ENCODE results near the gene RYR3.

Gene RYR3

DNA sequence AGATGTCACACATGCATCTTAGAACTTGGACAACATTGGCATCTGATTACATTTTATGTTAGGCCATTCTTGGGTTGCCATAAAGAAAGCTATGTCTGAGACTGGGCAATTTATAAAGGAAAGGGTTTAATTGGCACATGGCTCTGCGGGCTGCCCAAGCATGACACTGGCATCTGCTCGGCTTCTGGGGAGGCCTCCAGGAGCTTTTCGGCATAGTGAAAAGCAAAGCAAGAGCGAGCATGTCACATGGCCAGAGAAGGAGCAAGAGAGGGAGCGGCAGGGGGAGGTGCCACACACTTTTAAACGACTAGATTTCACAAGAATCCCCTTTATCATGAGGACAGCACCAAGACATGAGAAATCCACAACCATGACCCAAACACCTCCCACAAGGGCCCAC, 11.3 kb downstream of the RYR3 start:
- DNase-seq = no peak

DNA sequence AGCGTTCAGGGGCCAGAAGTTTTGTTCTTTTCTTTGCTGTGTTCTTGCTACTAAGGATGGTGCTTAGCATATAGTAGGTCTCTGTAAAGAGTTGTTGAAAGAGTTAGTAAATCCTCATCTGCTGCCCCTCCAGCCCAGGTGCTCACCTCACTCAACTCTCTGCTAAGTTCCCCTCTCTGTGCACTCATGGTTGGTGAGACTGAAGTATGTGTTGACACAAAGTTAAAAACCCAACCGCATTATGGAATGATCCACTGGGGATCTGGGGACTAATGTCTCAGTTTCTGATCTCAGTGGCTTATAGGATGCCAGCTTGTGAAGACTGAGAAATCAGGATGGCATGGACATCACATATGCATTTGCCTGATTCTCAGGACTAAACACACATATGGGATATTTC, 13.8 kb downstream of the RYR3 start:
- no peak for DNase-seq

DNA sequence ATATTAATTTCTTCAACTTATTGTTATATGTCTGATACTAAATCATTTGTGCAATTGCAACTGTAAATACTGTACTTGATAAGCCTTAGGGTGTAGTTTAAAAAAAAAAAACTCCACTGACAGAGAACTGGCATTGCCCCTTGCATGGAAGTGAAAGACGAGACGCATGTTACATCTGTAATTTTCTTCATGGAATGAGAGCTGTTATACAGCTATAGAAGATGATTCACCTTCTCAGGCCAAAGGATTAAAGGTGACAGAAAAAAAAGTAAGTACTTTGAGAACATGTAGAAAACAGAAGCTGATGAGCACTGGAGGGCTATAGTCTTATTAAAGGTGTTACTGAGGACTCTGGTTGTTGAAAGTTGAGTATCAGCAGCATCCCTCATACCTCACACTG, 16.1 kb downstream of the RYR3 start:
- no peak for DNase-seq

DNA sequence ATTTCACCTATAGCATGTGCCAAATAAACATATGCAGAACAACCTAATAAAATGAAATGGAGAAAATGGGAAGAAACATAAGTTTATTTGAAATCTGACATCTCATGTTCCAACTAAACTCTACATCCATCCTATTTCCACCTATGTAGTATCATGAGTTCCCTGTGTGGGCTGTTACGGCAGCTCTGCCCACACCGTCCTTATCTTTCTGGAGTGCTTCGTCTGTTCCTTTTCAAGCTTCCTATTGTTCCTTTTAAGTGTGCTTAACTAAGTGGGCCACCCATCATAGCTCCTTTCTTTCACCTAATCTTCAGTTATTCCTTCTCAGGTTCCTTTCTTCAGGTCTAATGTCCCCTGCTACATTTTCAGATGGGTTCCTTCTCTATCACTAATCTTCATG, 17.3 kb downstream of the RYR3 start:
- no peak for DNase-seq

DNA sequence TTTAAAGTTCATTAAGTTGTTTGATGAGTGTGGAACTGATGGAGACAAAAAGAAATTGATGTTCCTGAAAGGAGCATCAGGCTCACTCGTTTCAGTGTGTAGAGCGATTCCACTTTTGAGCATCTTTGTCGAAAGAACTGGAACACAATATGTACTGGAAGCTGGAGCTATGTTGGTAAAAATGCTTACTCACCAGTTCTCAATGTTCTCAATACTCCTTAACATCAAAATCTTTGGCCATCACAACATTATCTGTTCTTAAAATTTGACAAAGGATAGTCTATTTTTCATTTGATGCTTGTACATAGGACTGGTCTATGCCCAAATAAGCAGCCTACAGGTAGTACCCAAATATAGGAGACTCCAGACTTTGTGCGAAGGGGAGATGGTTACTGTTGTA, 18.7 kb downstream of the RYR3 start:
- DNase-seq = no peak

DNA sequence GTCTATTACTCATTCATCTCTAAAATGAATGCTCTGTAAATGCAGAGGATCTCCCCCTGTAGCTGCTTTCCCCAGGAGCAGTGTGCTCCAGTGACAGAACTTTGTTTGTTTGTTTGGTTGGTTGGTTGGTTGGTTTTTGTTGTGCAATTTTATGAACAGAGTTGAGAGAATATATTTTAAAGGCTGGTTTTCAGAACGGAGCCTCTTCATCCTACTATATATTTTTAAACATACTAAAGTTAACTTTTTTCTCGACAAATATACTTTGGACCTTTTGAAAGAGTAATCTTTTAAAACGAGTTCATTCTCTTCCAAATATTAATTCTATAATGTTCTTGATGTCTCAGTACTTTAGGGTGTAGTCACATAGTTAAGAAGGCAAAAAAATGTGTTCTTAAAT, 20.2 kb downstream of the RYR3 start:
- no peak for DNase-seq

DNA sequence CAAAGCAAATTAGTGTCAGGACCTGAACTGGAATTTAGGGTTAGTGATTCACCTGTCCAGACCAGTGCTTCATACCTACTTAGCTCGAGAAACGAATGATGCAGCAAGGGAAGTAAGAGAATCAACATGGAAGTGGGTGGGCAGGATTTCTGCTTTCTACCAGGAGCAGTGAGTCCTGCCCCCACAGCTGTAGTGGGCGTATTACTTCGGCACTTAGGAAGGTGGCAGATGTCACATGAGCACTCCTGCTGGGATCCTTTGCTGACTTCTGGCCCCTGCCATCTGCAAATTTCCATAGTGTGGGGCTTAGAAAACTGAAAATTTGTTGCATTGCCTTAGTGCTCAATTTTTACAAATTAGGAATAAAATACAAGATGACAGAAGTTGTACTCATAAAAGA, 31.2 kb downstream of the RYR3 start:
- DNase-seq = no peak

DNA sequence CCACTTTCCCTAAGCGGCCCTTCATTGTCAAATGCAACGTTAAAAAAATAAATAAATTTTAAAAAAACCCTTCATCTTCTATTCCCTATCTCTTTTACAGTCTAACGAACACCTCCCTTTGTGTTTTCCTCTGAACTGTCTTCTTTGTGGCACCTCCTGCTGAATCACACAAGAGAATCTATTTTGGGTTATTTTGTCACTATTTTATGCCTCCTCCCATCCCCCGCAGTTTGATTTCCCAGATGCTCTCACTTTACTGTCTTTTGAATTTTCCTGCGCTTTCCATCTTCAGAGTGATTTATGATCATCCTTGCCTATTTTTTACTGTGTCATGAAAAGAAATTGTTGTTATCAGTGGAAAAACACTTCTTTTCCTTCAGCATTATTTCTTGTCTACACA, 32.5 kb downstream of the RYR3 start:
- no peak for DNase-seq

DNA sequence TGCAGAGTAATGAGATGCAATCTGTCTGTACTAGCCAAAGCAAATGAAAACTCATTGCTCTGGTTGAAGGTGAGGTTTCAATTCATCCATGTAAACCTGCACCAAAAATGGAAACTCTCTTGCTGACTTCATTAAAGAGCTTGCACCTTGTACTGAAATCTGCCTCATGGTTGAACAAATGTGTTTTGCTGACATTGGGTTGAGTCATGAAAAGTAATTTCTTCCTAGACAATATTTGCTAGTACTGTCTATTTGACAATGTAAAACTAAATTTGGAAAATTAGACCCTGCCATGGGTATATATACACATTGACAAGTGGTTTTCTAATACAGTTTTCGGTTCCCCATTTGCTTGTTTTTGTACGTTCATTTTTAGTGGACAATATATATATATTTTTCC, 33.3 kb downstream of the RYR3 start:
- no peak for DNase-seq

DNA sequence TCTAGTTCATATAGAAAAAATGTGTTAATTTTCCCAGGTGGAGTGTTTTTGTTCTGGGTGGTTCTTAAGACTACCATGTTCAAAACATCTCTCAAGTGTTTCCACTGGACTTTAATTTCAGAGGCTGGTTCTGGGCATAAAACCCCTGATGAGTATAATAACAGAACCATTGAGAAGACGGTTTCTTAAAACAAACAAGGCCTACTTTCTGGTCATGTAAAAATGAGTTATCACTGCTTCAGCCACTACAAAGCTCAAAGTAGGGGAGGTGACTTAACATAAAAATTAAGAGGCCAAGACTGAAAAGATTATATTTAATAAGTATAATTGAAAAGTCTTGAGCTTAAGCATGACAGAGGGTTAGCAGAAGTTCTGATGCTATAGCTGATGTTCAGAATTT, 33.8 kb downstream of the RYR3 start:
- DNase-seq = no peak

DNA sequence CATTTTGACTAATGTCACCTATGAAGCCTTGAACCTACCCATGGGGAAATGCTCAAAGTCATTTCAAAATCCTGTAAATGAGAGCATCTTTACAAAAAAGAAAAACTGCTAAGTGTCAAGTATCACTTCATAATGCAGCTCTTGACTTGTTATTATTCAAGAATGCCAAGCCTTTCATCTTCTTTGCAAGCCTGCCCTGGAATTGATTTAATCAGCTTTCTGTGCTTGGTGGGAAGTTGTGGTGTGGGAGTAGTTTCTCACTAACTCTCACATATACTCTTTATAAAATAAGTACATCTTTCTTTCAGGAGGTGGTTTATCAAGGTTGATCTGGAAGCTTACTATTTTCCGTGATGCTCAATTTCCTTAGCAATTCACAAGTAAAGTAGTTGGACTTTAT, 43.6 kb downstream of the RYR3 start:
- no peak for DNase-seq

DNA sequence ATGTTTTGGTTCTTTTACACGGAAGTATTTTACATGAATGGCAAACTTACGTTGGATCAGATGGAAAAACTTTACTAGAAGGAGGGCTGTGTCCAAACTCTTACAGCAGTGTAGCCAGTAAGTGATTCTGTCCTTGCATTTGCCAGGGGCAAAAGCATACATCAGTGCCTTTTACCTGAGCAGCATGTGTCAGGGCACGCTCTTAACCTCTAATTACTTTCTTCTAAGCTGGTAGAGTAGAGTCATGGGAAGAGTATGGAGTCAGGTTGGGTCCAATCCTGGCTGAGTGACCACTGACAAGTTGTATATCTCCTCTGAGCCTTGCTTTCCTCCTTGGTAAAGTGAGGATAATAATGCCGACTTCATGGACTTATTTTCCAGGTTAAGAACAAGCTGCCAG, 47.1 kb downstream of the RYR3 start:
- no peak for DNase-seq

DNA sequence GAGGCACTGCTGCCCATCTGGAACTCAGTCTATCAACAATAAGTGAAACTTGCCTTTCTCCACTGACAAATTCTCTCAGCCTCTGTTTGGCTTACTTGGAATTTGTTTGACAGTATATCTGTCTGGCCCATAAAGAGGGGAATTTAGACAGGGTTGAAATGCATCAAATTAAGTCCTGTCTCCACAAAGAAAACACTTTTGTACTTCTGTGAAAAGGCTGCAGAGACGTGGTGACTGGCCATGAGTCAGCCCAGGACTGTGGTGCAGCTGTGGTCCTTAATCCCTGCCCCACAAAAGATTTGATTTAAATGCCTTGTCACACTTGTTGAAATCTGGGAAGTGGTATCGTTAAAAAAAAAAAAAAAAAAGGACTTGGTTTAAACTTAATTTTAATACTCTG, 47.5 kb downstream of the RYR3 start:
- DNase-seq = no peak

DNA sequence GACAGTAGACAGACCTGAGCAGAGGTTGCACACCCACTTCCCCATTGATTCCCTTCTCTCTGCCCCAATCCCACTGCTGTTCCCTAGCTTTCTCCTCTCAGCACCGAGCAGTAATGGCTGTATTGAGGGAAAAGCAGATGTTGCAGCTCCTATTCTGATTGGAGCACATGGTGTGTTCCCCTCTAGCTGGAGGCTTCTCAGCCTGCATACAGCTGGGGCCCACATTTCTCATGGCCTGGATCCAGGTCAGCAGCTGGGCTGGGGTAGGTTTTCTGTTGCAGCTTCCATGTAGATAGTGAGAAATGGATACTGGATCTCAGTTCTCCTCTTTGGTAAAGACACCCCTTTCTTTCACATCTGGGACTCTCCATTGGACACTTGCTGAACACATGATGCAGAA, 50.1 kb downstream of the RYR3 start:
- DNase-seq = no peak

DNA sequence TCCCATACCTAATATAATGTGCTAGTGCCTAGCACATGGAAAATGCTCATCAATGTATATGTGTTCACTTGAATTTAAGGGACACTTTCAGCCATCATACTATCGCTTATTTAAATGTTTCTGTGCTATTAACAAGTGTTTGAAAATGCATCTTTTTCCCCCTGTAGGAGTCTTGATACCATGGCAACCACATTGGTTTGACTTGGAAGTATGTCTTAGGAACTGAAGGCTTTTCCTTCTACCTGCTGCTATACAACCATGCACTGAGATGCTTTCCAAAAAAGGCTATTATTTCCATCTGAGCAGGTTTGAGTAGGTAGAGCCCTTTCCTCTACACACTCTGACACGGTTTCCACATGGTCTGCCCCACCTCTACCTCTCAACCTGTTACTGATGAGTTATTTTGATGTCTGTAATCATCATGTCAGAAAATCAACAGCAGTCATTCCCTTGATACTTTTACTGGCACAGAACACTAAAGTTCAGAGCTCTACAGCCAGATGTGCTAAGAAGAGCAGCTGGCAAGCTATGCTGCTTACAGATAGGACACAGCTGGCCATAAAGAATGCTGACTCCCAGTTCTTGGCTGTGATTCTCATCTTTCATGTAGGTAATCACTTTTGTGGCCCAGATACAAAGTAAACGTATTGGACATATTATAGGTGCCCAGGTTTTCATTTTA, 59.3 kb downstream of the RYR3 start:
- no peak for DNase-seq

DNA sequence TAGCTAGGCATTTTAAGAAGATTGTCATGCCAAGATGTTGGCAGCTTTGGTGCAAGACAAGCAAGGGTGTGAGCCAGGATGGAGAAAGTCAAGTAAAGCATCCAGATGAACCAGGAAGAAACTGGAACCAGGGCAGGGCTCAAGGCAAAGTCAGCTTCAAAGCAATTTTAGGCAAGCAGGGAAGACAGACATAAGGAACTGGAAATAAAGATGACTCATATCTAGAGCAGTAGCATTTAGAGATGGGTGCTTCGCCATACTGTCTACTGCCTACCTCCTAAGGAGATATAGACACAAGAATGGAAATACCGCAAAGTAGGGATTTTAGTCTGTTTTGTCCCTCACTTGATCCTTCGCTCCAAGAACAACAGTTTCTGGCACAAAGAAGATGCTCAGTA, 59.9 kb downstream of the RYR3 start:
- DNase-seq = no peak

DNA sequence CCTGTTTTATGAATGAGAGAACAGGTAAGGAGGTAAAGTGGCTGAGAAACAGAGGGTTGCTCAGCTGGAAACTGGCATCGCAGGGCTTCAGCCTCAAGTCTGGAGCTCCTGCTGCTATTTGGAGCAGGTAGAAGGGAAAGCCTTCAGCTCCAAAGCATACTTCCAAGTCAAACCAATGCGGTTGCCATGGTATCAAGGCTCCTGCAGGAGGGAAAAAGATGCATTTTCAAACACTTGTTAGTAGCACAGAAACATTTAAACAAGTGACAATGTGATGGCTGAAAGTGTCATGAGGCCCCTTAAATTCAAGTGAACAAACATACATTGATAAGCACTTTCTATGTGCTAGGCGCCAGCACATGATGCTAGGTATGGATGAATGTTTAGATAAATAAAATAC, 60.4 kb downstream of the RYR3 start:
- DNase-seq = no peak

DNA sequence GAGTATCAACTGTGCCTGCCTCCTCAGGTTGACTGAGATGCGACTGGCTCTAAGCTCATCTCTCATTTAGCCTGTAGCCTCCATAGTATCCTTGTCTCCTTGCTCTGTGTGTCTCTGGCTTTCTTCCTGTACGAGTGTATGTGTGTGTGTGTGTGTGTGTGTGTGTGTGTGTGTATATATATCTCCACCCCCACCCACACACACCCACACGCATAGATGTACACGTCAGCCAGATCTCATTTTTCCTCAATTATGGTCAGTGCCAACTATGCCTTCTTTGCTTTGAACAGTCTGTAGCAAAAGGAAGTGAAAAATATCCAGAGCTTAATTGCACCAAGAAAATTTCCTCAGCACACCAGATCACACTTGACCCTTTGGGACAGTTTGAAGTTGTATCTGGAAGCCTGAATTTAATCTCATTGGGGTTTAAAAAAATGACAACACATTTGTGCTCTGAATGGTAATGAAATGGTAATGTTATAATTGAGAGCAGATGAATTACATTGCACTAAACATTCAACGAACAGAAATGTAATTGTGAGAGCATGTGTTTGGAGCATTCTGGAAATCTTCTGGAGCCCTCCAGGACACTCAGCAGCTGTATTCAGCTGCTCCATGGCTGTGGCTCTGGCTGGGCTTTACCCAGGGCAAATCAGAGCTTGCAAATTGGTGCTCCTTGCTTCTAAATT, 63.6 kb downstream of the RYR3 start:
- DNase-seq = no peak

DNA sequence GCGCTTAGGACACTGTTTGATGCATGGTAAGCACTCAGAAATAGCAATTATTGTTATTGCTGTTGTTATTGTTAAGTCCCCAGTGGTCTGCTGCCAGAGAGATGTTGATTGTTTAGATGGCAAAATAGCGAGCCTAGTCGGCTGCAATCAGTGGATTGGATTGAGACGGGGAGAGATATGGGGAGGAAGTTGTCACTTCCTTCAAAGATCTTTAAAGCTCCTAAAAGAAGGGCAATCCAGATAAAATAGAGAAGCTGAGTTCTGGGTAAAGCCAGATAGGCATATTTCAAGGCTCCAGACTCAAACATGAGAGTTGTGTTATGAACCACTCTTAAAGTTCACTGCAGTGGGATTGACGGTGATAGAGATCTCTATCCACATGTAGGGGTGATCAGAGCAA, 64.5 kb downstream of the RYR3 start:
- DNase-seq = no peak

DNA sequence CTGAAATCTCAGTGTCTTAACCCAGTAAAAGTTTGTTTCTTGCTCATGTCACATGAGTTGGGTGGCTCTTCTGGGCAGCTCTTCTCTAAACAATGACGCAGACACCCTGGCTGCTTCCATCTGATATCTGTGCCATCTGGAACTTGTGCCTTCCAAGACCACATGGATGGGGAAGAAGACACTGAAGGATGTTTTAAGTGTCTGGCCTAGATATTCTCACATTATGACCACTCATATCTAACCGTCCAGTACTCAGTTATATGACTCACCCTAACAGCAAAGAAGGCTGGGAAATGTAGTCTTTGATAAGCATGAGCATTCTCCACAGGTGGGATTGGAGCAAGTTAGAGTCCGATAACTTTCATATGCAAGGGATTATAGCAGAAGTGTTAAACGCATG, 66.4 kb downstream of the RYR3 start:
- no peak for DNase-seq

DNA sequence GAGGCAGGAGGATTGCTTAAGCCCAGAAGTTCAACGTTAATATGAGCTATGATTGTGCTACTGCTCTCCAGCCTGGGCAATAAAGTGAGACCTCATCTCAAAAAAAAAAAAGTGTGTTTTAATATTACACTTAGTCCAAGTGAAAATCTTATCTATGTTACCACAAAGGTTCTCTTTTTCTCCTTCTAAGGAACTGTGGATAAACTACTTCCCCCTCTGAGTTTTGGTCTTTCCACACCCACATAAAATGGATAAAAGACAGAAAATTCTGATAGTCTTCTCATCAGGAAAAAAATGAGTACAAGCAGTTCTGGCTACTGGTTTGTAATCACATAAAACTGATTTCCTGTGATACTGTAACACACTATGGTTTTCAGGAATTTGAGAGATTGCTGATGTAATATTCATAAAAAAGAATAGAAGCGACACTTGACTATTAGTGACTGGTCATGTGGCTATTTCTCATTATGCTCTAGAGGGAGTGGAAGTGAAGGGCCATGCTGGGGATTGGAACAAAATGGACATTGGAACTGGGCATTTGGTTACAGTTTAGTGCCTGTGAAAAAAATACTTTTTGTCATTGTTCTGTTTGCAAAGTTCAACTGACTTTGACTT, 68.2 kb downstream of the RYR3 start:
- DNase-seq = no peak

DNA sequence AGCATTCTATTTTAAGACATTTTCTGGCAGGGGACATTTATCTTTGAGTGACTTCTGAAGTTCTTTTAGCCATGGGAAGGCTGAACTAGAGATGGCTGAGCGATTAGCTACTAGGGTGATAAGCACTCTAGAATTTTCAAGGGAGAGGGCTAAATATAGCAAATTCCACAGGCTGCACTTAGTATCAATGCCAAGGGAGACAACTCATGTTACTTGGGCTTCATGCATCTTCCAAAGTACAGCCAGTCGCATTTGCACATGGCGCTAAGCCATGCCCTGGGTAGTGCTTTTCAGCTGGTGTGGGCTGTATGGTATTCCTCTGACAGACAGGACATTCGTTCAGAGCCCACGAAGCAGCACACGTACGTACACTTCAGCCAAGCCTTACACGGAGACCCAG, 69.6 kb downstream of the RYR3 start:
- DNase-seq = no peak

DNA sequence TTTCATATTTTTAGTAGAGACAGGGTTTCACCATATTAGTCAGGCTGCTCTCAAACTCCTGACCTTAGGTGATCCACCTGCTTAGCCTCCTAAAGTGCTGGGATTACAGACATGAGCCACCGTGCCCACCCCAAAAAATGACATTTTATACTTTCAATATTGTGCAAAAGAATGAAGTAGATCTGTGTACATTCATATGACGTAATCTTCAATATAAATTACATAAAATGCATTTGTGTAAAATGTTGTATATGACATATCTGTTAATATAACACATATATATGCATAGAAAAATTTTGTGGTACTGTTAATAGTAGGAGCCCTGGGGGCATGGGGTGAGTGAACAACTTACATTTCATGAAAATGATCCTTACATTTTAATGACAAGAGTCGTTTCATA, 71.7 kb downstream of the RYR3 start:
- DNase-seq = no peak

DNA sequence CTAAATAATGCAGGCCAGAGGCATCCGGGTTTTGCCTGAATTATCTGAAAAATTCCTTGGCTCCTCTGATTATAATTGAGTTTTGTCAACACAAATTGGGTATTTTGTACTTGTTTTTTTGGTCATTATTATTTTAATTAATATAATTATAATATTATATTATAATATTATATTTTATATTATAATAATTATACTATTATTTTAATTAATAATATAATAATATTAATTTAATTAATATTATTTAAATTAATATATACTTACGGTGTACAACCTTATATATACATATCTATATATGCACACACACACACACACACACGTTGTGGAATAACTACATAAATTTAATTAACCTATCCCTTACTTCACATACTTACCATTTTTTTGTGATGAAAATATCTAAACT, 73.5 kb downstream of the RYR3 start:
- DNase-seq = no peak

DNA sequence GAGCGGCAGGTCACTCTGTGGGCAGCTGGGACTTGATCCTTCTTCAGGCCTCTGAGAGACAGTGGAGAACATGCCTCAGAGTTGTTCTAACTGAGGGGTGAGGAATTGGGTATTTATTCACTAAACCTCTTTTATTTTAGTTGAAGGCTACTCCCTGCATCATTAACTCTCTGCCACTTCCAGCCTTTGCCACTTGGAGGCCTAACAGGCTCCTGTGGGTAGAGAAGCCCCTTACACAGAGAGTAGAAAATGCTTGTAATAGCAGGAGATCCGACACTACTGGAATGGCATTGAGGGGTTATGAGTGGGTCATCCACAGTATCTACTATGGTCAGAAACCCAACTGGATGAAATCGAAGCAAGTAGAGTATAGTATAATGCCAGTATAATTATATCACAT, 81.7 kb downstream of the RYR3 start:
- no peak for DNase-seq

Data from T-helper 9 cell (primary cell).